Measurements from ENCODE around the gene SYCE3.

GRCh38 chr22:50569896-50570535 is 7.3 kb upstream of the SYCE3 start:
- no peak for TF ChIP-seq ZNF274 (IDR thresholded peaks at IDR 0.05; ENCODE audit: low read depth, low read length)
- TF ChIP-seq YY1 (IDR thresholded peaks at IDR 0.05; ENCODE audit: insufficient read depth, insufficient read length): no peak
- no peak for TF ChIP-seq SUZ12 (IDR thresholded peaks at IDR 0.05; ENCODE audit: extremely low read depth, insufficient read depth, insufficient read length)

Measured in NT2/D1 (cell line).